ENCODE data around the gene ZAP70. TPM values are rescaled to one million over a fixed set of nuclear protein-coding genes. Genes with fewer than 3 reads are reported as not detected.
"Not testable (repeated sequence)": the region's sequence is repeated elsewhere in the genome, so short reads cannot be mapped to it uniquely, and the experiment has no call there.

Gene ZAP70
- total RNA-seq, 1 donor from 2014 or later = 4.5 TPM

DNA sequence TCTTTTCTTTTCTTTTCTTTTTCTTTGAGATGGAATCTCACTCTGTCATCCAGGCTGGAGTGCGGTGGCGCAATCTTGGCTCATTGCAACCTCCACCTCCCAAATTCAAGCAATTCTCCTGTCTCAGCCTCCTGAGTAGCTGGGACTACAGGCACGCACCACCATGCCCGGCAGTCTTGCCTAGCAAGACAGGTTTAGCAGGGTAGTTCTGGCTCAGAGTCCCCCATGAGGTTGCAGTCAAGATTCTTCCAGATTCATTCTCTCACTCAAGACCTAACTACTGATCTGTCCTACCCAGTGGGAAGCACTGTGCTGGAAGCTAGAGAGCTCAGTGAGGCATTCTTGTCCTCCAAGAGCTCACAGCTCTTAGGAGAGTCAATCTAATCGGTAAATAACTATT, 17.6 kb upstream of the ZAP70 start:
- intact Hi-C loops (cut with DNase I) = loop anchor here (10.0 kb wide), 2 partner anchors 101 to 1631 kb away; no protein-coding TSS in a partner anchor
- no peak for DNase-seq (ENCODE audit: low spot score)
- ATAC-seq = no peak

DNA sequence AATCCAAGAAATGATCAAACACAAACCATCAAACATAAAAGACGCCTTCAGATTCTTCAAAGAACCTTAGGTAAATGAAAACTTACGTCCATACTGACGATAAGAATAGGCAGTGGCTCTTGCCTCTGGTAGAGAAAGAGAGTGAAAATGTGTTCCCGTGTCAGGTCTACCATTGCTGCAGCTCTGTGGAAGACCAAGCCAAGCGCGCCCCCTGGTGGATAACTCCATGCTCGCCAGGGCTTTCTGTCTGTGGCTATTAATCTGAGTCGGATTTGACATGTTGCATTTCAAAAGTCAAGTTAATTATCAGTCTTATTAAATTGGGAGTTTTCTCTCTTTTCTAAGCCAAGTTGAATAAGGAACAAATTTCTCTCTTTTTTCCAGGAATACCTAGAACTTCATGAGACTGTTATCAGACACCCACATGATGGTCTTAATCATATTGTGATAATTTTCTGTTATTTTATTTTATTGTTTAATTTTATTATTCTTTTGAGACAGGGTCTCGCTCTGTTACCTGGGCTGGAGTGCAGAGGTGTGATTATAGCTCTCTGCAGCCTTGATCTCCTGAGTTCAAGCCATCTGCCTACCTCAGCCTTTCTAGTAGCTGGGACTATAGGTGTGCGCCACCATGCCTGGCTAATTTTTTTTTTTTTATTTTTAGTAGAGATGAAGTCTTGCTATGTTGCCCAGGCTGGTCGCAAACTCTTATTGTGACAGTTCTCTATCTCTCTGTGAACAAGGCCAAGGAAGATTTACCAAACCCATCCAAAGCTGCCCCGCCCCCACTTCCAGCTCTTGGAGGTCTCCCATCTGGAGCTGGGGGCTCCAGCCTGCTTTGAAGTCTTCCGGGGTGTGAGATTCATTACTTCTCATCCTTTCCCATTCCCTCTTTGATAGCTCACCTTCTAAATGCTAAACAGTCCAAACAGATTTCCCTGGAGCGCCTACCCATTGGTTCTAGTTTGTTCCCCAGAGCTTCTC, 15.8 kb upstream of the ZAP70 start:
- intact Hi-C loops (cut with DNase I) = loop anchor here (10.0 kb wide), 2 partner anchors 103 to 1633 kb away; no protein-coding TSS in a partner anchor
- DNase-seq (ENCODE audit: low spot score) (peak; percentile 96), ATAC-seq (peak; percentile 96)

DNA sequence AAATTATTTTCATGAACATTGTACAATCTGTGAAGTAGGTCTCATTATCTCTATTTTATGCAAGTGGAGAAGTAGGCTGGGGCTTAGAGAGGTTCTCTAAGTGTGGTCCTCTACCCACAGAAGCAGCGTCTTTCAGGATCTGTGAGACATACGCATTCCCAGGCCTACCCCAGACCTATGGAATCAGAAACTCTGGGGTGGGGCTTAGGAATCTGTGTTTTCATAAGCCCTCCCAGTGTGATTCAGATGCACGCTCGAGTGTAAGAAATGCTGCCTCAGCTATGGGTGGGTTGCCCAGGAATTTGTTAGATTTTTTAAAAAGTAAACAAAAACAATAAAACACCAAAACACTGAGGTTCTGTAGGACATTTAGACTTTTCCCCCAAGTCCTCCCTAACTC, 14.8 kb upstream of the ZAP70 start:
- no peak for DNase-seq (ENCODE audit: low spot score)
- no peak for ATAC-seq
- intact Hi-C loops (cut with DNase I) = loop anchor here (10.0 kb wide), 2 partner anchors 104 to 1634 kb away; no protein-coding TSS in a partner anchor

DNA sequence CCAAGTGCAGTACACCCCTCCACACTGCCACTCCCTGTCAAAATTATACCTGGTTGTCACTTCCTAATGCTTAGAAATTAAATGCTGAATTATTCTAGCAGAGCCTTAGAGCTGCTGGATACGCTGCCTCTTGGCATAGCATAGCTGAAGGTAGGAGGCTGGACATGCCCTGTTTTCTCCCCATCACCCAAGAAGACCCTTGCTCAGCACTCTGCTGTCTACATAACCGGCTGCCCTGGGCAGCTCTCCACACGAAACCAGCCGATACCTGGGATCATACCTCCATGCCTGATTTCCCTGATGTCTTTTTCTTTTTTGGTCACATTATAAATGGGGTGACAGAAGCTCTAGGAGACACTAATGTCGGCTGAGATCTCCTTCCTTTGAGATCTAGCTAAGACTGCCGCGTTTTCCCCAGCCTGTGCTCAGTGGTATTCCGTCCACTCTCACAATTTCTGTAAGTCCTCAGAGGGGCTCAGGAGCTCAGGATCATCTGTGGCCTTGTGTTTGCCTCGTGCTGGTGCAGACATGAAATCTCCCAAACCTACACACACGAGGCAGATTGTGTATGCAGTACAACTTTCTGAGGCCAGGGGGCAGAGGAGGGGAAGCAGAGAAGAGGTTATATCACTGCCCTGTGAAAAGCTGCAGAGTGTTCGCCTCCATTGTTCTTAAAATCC, 13.5 kb upstream of the ZAP70 start:
- DNase-seq (ENCODE audit: low spot score) = no peak
- intact Hi-C loops (cut with DNase I) = loop anchor here (10.0 kb wide), 2 partner anchors 105 to 1635 kb away; no protein-coding TSS in a partner anchor
- peak; percentile 52 for ATAC-seq

GRCh38 chr2:97701186-97701585, 12.2 kb upstream of the ZAP70 start:
- DNase-seq (ENCODE audit: low spot score) = no peak
- no peak for ATAC-seq
- intact Hi-C loops (cut with DNase I) = no loop called here

GRCh38 chr2:97701851-97702465, 11.4 kb upstream of the ZAP70 start:
- DNase-seq (ENCODE audit: low spot score) (no peak), ATAC-seq (no peak)
- intact Hi-C loops (cut with DNase I) = no loop called here

GRCh38 chr2:97702731-97703470, 10.5 kb upstream of the ZAP70 start:
- ATAC-seq (no peak), DNase-seq (ENCODE audit: low spot score) (no peak)
- intact Hi-C loops (cut with DNase I) = no loop called here

- intact Hi-C loops (cut with DNase I) = no loop called here
- DNase-seq (ENCODE audit: low spot score) (no peak), ATAC-seq (no peak)
Observed at GRCh38 chr2:97703741-97704140, 9.6 kb upstream of the ZAP70 start.

GRCh38 chr2:97704989-97705388, 8.4 kb upstream of the ZAP70 start:
- ATAC-seq = no peak
- no peak for DNase-seq (ENCODE audit: low spot score)
- intact Hi-C loops (cut with DNase I) = no loop called here

- ATAC-seq = no peak
- DNase-seq (ENCODE audit: low spot score) = no peak
- intact Hi-C loops (cut with DNase I) = no loop called here
Observed at GRCh38 chr2:97706112-97706511, 7.3 kb upstream of the ZAP70 start.

- no peak for DNase-seq (ENCODE audit: low spot score)
- no peak for ATAC-seq
- intact Hi-C loops (cut with DNase I) = no loop called here
Observed at GRCh38 chr2:97706708-97707345, 6.5 kb upstream of the ZAP70 start.

DNA sequence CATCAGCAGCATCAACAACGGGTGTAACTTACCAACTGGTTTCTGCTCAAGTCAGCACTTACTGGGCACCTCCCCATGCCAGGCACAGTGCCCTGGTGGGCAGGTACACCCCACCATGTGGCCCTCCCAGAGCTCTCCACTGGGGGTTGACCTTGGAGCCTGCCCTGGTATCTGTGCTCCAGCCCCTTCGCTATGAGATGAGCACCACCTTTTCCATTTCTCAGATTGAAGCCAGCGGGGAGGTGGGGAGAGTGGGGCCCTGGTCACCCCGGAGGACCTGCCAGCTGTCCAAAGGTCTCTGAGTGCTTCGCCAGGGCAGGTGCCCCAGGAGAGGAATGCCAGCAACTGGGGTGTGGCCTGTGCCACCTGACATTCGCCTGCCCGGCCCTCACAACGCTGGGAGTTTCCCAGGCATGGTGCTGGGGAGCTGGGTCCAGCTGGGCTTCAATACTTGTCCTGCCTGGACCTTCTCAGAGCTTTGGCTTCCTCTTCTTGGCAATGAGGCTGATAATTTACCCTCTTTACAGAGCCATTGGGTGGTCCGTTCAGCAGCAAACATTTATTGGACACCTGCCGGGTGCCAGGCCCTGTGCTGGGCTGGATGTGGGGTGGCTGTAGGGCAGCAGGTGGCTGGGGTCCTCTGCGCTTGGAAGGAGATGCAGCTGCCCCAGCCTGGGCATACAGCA, 5.9 kb upstream of the ZAP70 start:
- DNase-seq (ENCODE audit: low spot score) = no peak
- ATAC-seq = no peak
- intact Hi-C loops (cut with DNase I) = no loop called here

- intact Hi-C loops (cut with DNase I) = no loop called here
- DNase-seq (ENCODE audit: low spot score) (no peak), ATAC-seq (no peak)
Observed at GRCh38 chr2:97708048-97708380, 5.4 kb upstream of the ZAP70 start.

GRCh38 chr2:97708608-97709007, 4.8 kb upstream of the ZAP70 start:
- DNase-seq (ENCODE audit: low spot score) = peak; percentile 8
- intact Hi-C loops (cut with DNase I) = no loop called here
- ATAC-seq = no peak

DNA sequence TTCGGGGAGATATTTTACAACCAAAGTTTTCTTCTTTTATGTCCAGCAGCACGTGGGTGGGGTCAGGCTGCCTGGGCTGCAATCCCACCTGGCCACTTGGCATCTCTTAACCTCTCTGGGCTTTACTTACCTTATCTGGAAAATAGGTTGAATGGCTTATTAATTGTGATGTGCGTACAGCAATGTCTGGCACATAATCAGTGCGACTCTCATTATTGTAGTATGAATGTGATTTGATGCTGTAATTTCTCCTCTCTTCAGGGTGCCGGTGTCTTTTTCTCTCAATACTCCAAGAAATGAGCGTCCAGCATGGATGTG, 2.0 kb upstream of the ZAP70 start:
- intact Hi-C loops (cut with DNase I) = no loop called here
- DNase-seq (ENCODE audit: low spot score) (peak; percentile 30), ATAC-seq (no peak)

DNA sequence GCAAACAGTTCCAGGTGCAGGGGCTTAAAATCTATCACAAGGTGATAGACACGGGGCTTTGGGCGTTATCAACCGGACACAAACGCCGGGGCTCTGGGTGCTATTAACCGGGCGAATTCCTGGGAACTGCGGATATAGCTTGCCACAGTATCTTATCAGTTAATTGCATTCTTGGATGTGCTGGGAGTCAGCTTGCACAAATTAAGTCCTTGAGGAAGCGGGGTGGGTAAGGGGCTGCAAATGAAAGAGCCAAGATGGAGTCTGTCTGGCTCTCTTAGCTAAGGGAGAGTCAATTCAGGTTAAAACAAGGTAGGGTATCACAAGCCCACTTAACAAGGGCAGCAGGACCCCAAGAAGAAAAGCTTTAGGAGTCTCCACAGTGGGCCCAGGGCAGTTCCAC, 1.2 kb upstream of the ZAP70 start:
- peak; percentile 3 for DNase-seq (ENCODE audit: low spot score)
- ATAC-seq; intact Hi-C loops (cut with DNase I): not testable (repeated sequence)

- ATAC-seq (no peak), DNase-seq (ENCODE audit: low spot score) (peak; percentile 53)
- intact Hi-C loops (cut with DNase I) = no loop called here
Observed at GRCh38 chr2:97712693-97713295, 582 bp upstream of the ZAP70 start.
